SK-N-SH treated with all-trans-retinoic acid at 6 μM for 48 hours (cell line): Measurements from ENCODE around the gene AHCTF1.

Experiments
- GLIS3 ChIP-seq: fragments of 250-450 bp; sonication (Bioruptor Pico); IDR thresholded peaks from 2 replicates; pipeline ENCODE4 v1.5.0; 2020; ENCODE audit warnings: mild to moderate bottlenecking, moderate library complexity
- TCF4 ChIP-seq: fragments of 250-450 bp; sonication (Bioruptor Pico); IDR thresholded peaks from 2 replicates; pipeline ENCODE4 v1.8.0; 2021; ENCODE audit warnings: mild to moderate bottlenecking, moderate library complexity, borderline replicate concordance
- ZFP30 ChIP-seq: fragments of 450-650 bp; formaldehyde crosslinking; IDR thresholded peaks from 2 replicates; pipeline ENCODE4 v1.5.0; 2022; ENCODE audit warnings: mild to moderate bottlenecking, moderate library complexity
- TF ChIP-seq, protein P1 (sequence below): fragments of 250-450 bp; sonication (Bioruptor Pico); IDR thresholded peaks from 2 replicates; pipeline ENCODE4 v1.8.0; 2020; ENCODE audit warnings: mild to moderate bottlenecking, moderate library complexity, borderline replicate concordance

DNA sequence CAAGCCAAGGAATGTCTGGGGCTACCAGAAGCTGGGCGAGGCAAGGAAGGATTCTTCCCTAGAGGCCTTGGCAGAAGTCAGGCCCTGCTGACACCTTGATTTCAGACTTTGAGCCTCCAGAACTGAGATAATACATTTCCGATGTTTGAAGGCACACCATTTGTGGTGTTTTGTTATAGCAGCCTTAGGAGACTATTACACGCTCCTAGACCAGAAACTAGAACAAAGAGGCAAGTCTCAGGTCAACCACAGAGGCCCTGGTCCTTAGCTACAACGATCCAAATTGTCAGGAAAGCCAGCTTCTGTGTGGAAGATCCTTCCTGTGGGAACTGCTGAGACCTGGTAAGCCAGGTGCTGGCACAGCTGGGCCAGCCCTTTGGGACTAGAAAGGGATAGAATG lies 19.7 kb upstream of the AHCTF1 start:
- TF ChIP-seq ZFP30 (no peak), GLIS3 (CRISPR knock-in tag) (no peak), TCF4 (CRISPR knock-in tag) (no peak)
- TF ChIP-seq, protein P1, sequence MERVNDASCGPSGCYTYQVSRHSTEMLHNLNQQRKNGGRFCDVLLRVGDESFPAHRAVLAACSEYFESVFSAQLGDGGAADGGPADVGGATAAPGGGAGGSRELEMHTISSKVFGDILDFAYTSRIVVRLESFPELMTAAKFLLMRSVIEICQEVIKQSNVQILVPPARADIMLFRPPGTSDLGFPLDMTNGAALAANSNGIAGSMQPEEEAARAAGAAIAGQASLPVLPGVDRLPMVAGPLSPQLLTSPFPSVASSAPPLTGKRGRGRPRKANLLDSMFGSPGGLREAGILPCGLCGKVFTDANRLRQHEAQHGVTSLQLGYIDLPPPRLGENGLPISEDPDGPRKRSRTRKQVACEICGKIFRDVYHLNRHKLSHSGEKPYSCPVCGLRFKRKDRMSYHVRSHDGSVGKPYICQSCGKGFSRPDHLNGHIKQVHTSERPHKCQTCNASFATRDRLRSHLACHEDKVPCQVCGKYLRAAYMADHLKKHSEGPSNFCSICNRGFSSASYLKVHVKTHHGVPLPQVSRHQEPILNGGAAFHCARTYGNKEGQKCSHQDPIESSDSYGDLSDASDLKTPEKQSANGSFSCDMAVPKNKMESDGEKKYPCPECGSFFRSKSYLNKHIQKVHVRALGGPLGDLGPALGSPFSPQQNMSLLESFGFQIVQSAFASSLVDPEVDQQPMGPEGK: no peak
